HFFc6 (cell line): Measurements from ENCODE around the gene ANO7. TPM values are rescaled to one million over a fixed set of nuclear protein-coding genes. Genes with fewer than 3 reads are reported as not detected.

Experiments used
- DNase-seq: peaks from one replicate; pipeline ENCODE4 v3.0.0-alpha.2; 2018
- H3K27ac Mint-ChIP-seq: 2 replicates; pipeline ENCODE4 v1.8.0; 2020; ENCODE audit warnings: mild to moderate bottlenecking, mixed read lengths
- H3K27me3 Mint-ChIP-seq: 2 replicates; pipeline ENCODE4 v1.8.0; 2021; ENCODE audit warnings: mild to moderate bottlenecking, moderate library complexity, mixed read lengths; ENCODE audit not compliant: insufficient read depth
- H3K36me3 Mint-ChIP-seq: 2 replicates; pipeline ENCODE4 v1.8.0; 2021; ENCODE audit warnings: low read depth, mixed read lengths
- H3K4me1 Mint-ChIP-seq: 2 replicates; pipeline ENCODE4 v1.8.0; 2020; ENCODE audit warnings: low read depth, mixed read lengths
- H3K4me3 Mint-ChIP-seq: 2 replicates; pipeline ENCODE4 v1.8.0; 2020; ENCODE audit warnings: mild to moderate bottlenecking, moderate library complexity, mixed read lengths
- H3K9me3 Mint-ChIP-seq: 2 replicates; pipeline ENCODE4 v1.8.0; 2020; ENCODE audit warnings: mild to moderate bottlenecking, mixed read lengths
- CTCF ChIP-seq: fragments of 200-600 bp; sonication (generic); IDR thresholded peaks from 2 replicates; pipeline ENCODE4 v1.5.0; 2021; ENCODE audit warnings: antibody characterized with exemption, mild to moderate bottlenecking
- total RNA-seq, 6 experiments: library from RNA; stranded (reverse); fragmentation: NEBNext Ultra II Directional; extraction: Animal tissue kit (Norgen Biotek cat#: 25700); gene quantifications; 2 replicates in 1 of 6; 3 replicates in 5 of 6; pipeline ENCODE4 v1.2.3, GENCODE V29; 2021

Gene ANO7
- total RNA-seq, 6 experiments from 2014 or later: 0.80 to 1.4 (median 1.2) TPM

- Mint-ChIP-seq H3K27me3 (peaks cover 4% of the 10 kb centered on the region; the same call in 1 of the 2 replicates), H3K27ac (no peak overlapping the region), H3K36me3 (no peaks in the 10 kb centered on the region), H3K9me3 (no peaks in the 10 kb centered on the region), H3K4me3 (no peak overlapping the region), H3K4me1 (no peaks in the 10 kb centered on the region)
- TF ChIP-seq CTCF: no peak
- no peak for DNase-seq
Measured at GRCh38 chr2:241198381-241199279, 10.2 kb downstream of the ANO7 start.

- no peak for DNase-seq
- Mint-ChIP-seq H3K4me3 (no peak overlapping the region), H3K4me1 (no peaks in the 10 kb centered on the region), H3K27me3 (peaks cover 4% of the 10 kb centered on the region; the same call in 1 of the 2 replicates), H3K36me3 (no peaks in the 10 kb centered on the region), H3K27ac (no peak overlapping the region), H3K9me3 (no peaks in the 10 kb centered on the region)
- no peak for TF ChIP-seq CTCF
Measured at GRCh38 chr2:241199286-241199685, 10.8 kb downstream of the ANO7 start.

- Mint-ChIP-seq H3K27ac (no peak overlapping the region), H3K27me3 (peaks cover 4% of the 10 kb centered on the region; the same call in 1 of the 2 replicates), H3K36me3 (no peaks in the 10 kb centered on the region), H3K4me1 (no peaks in the 10 kb centered on the region), H3K4me3 (no peak overlapping the region), H3K9me3 (no peaks in the 10 kb centered on the region)
- no peak for DNase-seq
- TF ChIP-seq CTCF: no peak
Measured at GRCh38 chr2:241199897-241200821, 11.7 kb downstream of the ANO7 start.

- DNase-seq: no peak
- no peak for TF ChIP-seq CTCF
- peaks cover 4% of the 10 kb centered on the region; the same call in 1 of the 2 replicates for H3K27me3 Mint-ChIP-seq
- no peak overlapping the region for H3K27ac Mint-ChIP-seq
- no peaks in the 10 kb centered on the region for H3K9me3 Mint-ChIP-seq
- no peaks in the 10 kb centered on the region for H3K36me3 Mint-ChIP-seq
- H3K4me3 Mint-ChIP-seq: no peak overlapping the region
- no peaks in the 10 kb centered on the region for H3K4me1 Mint-ChIP-seq
Measured at GRCh38 chr2:241200822-241201395, 12.4 kb downstream of the ANO7 start.
